Right ventricle myocardium superior (tissue), 1 donor: ENCODE measurements around the gene MYO18B. TPM values are rescaled to one million over a fixed set of nuclear protein-coding genes. Genes with fewer than 3 reads are reported as not detected.
"Not testable (repeated sequence)": the region's sequence is repeated elsewhere in the genome, so short reads cannot be mapped to it uniquely, and the experiment has no call there.

Experiments used
- ATAC-seq: fragments of 200-7000 bp; cut with Tn5 transposase; one replicate; pipeline ENCODE4 v1.9.1; 2020; ENCODE audit warnings: mild to moderate bottlenecking; ENCODE audit not compliant: poor library complexity
- DNase-seq: peaks from one replicate; pipeline ENCODE4 v3.0.0-alpha.2; 2020
- intact Hi-C: fragments of 100-400 bp; cut with DNase I; formaldehyde crosslinking; loops from one replicate; pipeline ENCODE4 v1.11.2; 2022
- long read RNA-seq: library from polyadenylated mRNA; unstranded; transcript quantifications from one replicate; pipeline ENCODE4 v2.0.0, GENCODE V29; 2021
- total RNA-seq: library from RNA; stranded (reverse); fragmentation: NEBNext Ultra II Directional; extraction: Animal tissue kit (Norgen Biotek cat#: 25700); gene quantifications from one replicate; pipeline ENCODE4 v1.2.1, GENCODE V29; 2021
- donor health status: DM: no; HTN: yes; CAD: no; lungs with severe emphysema.

Gene MYO18B
- total RNA-seq = 114 TPM
- long read RNA-seq, full-length matches to known transcripts = 12 of 133 reads
- long read RNA-seq, partial matches to known transcripts = 98 of 133 reads
- long read RNA-seq, other reads (novel, unspliced or antisense) = 23 of 133 reads

- intact Hi-C loops = no loop called here
- peak; percentile 83 for DNase-seq
- ATAC-seq = peak; percentile 89
Observed at GRCh38 chr22:25741692-25742626, at the start of gene MYO18B. Gene MYO18B (plus strand): TSS chr22:25742188. CDS start chr22:25761093, 18,905 bp downstream.

GRCh38 chr22:25692397-25693267 is 49.4 kb upstream of the MYO18B start:
- DNase-seq (no peak), ATAC-seq (no peak)
- intact Hi-C loops = loop anchor here (10.0 kb wide), 1 partner anchor 138 kb away; no protein-coding TSS in a partner anchor

- intact Hi-C loops = loop anchor here (10.0 kb wide), 1 partner anchor 138 kb away; no protein-coding TSS in a partner anchor
- DNase-seq (no peak), ATAC-seq (no peak)
Observed at GRCh38 chr22:25693268-25693565, 48.8 kb upstream of the MYO18B start.

GRCh38 chr22:25694196-25694907 is 47.6 kb upstream of the MYO18B start:
- ATAC-seq (peak; percentile 32), DNase-seq (no peak)
- intact Hi-C loops = loop anchor here (10.0 kb wide), 1 partner anchor 140 kb away; no protein-coding TSS in a partner anchor

GRCh38 chr22:25695146-25695545 is 46.8 kb upstream of the MYO18B start:
- no peak for ATAC-seq
- DNase-seq = no peak
- intact Hi-C loops = loop anchor here (10.0 kb wide), 1 partner anchor 140 kb away; no protein-coding TSS in a partner anchor

GRCh38 chr22:25696763-25697162 is 45.2 kb upstream of the MYO18B start:
- no peak for DNase-seq
- intact Hi-C loops = loop anchor here (10.0 kb wide), 1 partner anchor 142 kb away; no protein-coding TSS in a partner anchor
- no peak for ATAC-seq

GRCh38 chr22:25697181-25697664 is 44.8 kb upstream of the MYO18B start:
- ATAC-seq (no peak), DNase-seq (no peak)
- intact Hi-C loops = loop anchor here (10.0 kb wide), 1 partner anchor 142 kb away; no protein-coding TSS in a partner anchor

GRCh38 chr22:25697978-25698377 is 44.0 kb upstream of the MYO18B start:
- no peak for ATAC-seq
- no peak for DNase-seq
- intact Hi-C loops = loop anchor here (10.0 kb wide), 1 partner anchor 143 kb away; no protein-coding TSS in a partner anchor

GRCh38 chr22:25698461-25698860 is 43.5 kb upstream of the MYO18B start:
- ATAC-seq (no peak), DNase-seq (no peak)
- intact Hi-C loops = loop anchor here (10.0 kb wide), 1 partner anchor 144 kb away; no protein-coding TSS in a partner anchor

GRCh38 chr22:25698978-25699377 is 43.0 kb upstream of the MYO18B start:
- intact Hi-C loops = loop anchor here (10.0 kb wide), 1 partner anchor 144 kb away; no protein-coding TSS in a partner anchor
- DNase-seq (no peak), ATAC-seq (no peak)

GRCh38 chr22:25701056-25701780 is 40.8 kb upstream of the MYO18B start:
- intact Hi-C loops = loop anchor here (5.0 to 10.0 kb wide), 2 partner anchors 74 to 239 kb away; no protein-coding TSS in a partner anchor
- peak; percentile 96 for ATAC-seq

GRCh38 chr22:25702040-25702439 is 39.9 kb upstream of the MYO18B start:
- ATAC-seq (peak; percentile 73), DNase-seq (no peak)
- intact Hi-C loops = loop anchor here (5.0 to 10.0 kb wide), 2 partner anchors 73 to 240 kb away; no protein-coding TSS in a partner anchor

More at GRCh38 chr22:25701056-25701780, 40.8 kb upstream of the MYO18B start:
- DNase-seq = no peak

GRCh38 chr22:25702571-25703167 is 39.3 kb upstream of the MYO18B start:
- no peak for ATAC-seq
- intact Hi-C loops = loop anchor here (5.0 to 10.0 kb wide), 2 partner anchors 72 to 240 kb away; no protein-coding TSS in a partner anchor

GRCh38 chr22:25704701-25705100 is 37.3 kb upstream of the MYO18B start:
- intact Hi-C loops = loop anchor here (5.0 to 10.0 kb wide), 2 partner anchors 70 to 242 kb away; no protein-coding TSS in a partner anchor
- no peak for ATAC-seq

More at GRCh38 chr22:25702571-25703167, 39.3 kb upstream of the MYO18B start:
- no peak for DNase-seq

GRCh38 chr22:25706197-25706596 is 35.8 kb upstream of the MYO18B start:
- no peak for DNase-seq
- ATAC-seq = no peak
- intact Hi-C loops = loop anchor here (10.0 kb wide), 1 partner anchor 69 kb away; no protein-coding TSS in a partner anchor

More at GRCh38 chr22:25704701-25705100, 37.3 kb upstream of the MYO18B start:
- DNase-seq = no peak

GRCh38 chr22:25708430-25708829 is 33.6 kb upstream of the MYO18B start:
- not testable (repeated sequence) for ATAC-seq, DNase-seq
- intact Hi-C loops = loop anchor here (10.0 kb wide), 1 partner anchor 66 kb away; no protein-coding TSS in a partner anchor
